Hematopoietic multipotent progenitor cell (in vitro differentiated cells): ENCODE results near the gene GGTLC1. TPM values are rescaled to one million over a fixed set of nuclear protein-coding genes. Genes with fewer than 3 reads are reported as not detected.
A peak's percentile ranks its signal among the peaks of the same experiment; 100 is the strongest.
"Not testable (repeated sequence)": the region's sequence is repeated elsewhere in the genome, so short reads cannot be mapped to it uniquely, and the experiment has no call there.

Source experiments
- DNase-seq, 3 donors: peaks; one replicate each; pipeline ENCODE4 v3.0.0-alpha.2; 2011 to 2015; ENCODE audit warnings: low read depth in 2 of 3, low spot score in 2 of 3
- total RNA-seq: library from RNA; depleted of rRNA; stranded (reverse); fragments of >200 nt; gene quantifications from one replicate; pipeline ENCODE4 v1.2.3, GENCODE V29; 2012

GGTLC1 gene
- total RNA-seq, 1 donor, result not detected

- not testable (repeated sequence) for DNase-seq
These were observed 6.7 kb upstream of the GGTLC1 start for GRCh38 chr20:23995291-23995690.

DNA sequence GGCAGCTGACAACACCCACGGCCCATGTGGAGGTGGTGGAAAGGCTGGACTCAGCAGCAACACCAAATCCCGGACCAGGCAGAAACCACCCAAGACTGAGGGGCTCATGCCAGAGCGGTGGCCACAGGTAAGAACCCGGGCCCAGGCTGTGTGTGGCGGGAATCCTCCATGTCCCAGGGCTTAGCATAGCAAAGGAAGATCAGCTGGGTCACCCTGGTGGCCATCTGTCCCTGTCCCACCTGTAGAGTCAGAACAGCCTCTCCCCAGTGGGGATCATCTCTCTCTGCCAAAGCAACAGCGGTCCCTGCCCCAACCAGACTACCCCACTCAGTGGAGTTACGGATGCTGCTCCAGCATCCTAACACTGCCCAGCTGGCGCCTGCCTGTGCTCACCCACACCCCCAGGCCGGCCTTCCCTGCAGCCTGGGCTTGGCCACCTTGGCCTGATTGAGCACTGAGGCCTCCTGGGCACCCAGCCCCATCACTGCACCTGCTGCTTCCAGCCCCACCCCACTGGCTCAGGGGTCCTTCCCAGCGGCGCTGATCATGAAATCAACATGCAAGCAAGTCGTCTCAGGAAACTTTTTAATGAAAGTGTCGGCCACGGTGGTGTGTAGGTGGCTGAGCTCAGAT is 5.5 kb upstream of the GGTLC1 start:
- DNase-seq, result not testable (repeated sequence)

- not testable (repeated sequence) for DNase-seq
These were observed 4.9 kb upstream of the GGTLC1 start for GRCh38 chr20:23993440-23993839.

DNA sequence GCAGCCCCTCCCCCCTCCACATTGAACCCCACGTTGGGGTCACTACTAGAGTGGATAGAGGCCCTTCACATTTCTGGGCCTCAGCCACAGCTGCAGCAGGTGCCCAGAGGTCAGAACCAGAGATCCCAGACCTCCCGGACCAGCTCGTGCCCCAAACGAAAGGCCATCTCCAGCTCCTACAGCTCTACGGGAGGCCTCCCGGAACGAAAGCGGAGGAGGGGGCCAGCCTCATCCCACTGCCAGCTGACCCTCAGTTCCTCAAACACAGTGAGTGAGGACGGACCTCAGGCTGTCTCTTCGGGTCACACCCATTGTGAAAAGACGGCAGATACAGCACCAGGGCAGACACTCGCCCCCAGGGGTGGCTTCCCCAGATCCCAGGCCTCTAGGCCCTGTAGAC is 1.7 kb upstream of the GGTLC1 start:
- DNase-seq, result not testable (repeated sequence)

- not testable (repeated sequence) for DNase-seq
These were observed 387 bp upstream of the GGTLC1 start for GRCh38 chr20:23988966-23989365.

DNA sequence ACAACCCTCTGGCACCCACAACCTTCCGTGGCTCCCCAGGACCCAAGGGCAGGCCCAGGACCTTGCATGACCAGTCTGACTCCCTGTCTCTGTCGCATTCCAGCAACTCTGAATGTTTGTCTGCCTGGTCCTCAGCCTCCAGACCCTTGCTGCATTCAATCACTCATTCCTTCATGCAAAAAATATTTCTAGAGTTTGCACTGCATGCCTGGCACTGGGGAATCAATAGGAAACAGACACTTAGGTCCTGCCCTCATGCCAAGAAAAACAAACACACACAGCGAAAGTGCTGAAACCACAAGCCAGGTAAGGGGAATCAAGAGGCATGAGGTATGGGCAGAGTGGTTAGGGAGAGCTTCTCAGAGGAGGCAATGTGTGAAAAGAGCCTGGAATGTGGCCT is 1.9 kb downstream of the GGTLC1 start:
- not testable (repeated sequence) for DNase-seq

DNA sequence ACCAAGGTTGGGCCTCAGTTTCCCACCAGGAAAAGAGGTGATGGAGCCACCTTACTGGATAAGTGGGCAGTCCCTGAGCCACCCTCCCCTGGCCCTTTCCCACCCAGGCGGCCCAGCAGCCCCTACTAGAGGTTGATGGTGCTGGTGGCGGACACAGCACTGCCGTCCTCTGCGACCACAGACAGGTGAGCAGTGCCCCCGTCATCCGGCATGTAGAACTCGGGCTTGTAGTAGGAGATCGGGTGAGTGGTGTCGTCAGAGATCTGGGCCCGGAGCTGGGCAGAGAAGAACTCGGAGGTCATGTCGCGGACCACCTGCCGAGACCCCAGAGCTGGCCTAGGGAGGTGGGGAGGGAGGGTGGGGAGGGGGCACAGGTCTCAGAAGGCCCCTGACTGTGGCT is 2.3 kb downstream of the GGTLC1 start:
- DNase-seq, result not testable (repeated sequence)

DNA sequence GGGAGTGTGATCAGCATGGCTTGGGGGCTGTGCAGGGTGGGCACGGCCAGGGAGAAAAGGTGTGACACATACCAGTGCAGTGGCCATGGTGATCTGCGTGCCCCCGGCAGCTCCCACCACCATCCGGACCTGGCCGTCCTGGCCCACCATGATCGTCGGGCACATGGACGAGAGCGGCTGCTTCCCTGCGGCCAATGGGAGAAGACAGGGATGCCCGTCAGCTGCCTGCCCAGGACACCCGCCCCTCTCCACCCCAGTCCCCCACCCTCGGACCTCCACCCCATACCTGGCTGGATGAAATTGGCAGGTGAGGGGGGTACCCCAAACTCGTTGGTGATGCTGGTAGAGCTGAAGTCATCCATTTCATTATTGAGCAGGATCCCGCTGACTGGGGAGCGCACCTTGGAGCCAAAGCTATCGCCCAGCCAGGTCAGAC is 2.8 kb downstream of the GGTLC1 start:
- DNase-seq, result not testable (repeated sequence)

DNA sequence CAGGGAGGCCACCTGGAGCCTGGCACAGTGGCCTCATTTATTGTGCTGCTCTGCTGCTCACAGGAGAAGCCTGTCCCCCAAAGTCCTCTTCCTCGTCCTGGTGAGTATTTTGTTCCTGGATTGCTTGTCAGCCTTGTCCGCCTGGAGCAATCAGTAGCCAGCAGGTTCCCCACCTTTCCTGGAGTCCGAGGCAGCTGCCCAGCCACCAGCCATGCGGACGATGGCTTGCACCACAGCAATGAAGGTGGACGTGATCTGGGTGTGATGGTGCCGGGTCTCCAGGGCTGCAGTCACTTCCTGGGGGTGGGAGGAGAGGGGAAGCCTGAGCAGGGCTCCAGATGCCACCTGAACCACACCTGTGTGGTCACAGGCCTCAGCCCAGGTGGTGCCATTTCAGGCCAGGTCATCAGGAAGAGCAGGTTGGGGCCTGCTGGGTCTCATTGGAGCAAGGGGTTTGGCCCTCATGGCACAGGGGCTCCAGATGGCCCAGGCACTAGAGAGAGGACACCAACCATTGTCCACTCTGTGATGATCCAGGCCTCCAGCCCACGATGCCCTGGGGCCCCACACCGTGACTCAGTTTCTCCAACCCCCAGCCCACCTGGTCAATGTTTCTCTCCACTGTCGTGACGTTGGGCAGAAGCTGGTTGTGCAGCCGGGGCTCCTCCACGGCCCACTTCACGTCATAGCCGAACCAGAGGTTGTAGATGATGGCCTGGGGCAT is 3.4 kb downstream of the GGTLC1 start:
- not testable (repeated sequence) for DNase-seq

DNA sequence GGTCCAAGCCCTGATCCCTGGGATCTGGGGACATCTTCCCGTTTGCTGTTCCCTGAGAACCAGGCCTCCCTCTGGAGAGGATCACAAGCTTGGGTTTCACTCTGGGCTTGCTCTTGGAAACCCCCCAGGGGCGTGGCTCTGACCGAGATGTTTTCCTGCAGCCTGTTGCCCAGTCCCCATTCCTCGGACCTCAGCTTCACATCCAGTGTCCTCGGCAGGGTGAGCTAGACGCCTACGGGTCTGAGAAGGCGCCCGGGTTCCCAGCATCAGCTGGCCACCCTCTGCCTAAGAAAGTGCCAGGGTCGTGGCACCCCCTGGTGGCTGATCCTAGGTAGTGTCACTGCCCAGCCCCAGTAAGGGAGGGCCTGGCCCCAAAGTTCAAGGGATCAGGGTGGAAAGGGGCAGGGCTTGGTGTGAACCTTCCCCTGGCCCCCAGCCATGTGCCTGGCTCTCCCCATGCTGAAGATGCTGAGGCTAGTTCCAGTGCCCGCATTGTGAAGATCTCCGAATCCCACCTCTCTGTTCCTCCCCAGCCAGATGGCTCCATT is 4.0 kb downstream of the GGTLC1 start:
- DNase-seq, result not testable (repeated sequence)

- not testable (repeated sequence) for DNase-seq
These were observed 6.2 kb downstream of the GGTLC1 start for GRCh38 chr20:23982112-23983018.

DNA sequence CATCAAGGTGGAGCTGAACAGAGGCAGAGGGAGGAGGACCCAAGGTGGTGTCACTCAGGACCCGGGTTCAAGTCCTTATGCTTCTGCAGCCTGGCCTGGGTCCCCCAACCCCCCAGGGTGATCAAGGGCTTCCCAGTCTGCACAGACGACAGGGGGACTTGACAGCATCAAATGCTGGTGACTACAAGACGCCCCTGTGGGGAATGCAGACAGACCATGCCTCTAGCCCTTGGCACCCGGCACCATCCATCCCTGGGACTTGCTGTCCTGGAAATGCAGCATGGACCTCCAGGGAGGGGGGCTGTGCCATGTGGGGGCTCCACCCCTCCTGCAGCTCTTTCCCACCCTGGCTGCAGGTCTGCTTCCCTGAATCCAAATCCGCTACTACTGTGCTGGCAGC is 7.1 kb downstream of the GGTLC1 start:
- DNase-seq, result not testable (repeated sequence)

DNA sequence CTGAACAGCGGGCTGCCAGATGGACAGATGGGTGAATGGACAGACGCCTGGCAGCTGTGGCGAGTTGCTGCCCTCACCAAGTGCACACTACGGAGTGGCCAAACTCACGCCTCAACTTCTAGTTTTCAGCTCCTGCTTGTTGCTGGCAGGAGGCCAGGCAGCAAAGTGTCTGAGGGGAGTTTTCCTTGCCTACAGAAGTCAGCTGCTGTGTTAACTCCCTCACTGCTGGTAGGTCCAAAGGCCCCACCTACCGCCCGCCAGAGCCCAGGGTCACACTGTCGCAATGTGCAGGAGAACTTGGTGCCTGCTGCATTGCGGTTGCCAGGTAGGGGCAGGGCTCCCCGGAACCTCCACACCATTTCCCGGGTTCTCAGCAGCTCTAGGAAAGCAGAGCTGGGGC is 7.6 kb downstream of the GGTLC1 start:
- not testable (repeated sequence) for DNase-seq

GRCh38 chr20:23979899-23980811 is 8.4 kb downstream of the GGTLC1 start:
- not testable (repeated sequence) for DNase-seq

- not testable (repeated sequence) for DNase-seq
These were observed 9.2 kb downstream of the GGTLC1 start for GRCh38 chr20:23979380-23979779.

- peak in 2 of 3 donors; percentile 8 to 39 for DNase-seq
These were observed 10.1 kb downstream of the GGTLC1 start for GRCh38 chr20:23978457-23978856.

DNA sequence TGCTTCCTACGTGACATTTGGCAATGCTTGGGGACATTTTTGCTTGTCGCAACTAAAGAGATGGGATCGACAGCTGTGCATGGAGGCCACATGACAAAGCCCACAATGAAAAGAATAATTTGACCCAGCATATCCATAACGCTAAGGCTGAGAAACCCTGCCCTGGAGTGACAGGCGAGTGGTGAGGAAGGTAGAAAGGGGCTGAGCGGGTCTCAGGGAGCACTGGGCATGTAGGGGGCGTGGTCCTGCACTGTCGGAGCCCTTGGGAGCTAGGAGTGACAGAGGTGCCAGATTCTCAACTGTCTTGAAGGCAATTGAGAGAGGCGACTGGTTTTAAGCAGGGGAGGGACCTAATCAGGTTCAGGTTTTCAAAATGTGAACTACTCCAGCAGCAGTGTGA is 13.6 kb downstream of the GGTLC1 start:
- DNase-seq, result no peak

DNA sequence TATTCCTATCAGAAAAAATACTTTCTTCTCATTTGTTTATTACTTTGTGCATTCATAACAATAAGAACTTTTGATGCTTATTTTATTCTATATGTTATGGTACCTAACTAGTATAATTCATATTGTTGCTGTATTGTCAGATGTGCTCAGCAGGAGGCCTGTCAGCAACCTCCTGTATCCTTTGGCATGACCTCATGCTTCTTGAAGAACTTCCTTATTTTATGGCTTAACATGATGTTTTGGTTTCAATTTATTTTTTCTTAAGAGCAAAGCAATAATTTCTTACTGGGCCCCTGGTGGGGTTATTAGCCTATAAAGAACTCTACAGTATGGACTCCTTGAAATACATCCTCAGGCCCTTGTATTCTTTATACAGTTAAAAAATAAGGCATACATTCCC is 17.3 kb downstream of the GGTLC1 start:
- DNase-seq, result peak in 2 of 3 donors; percentile 9 to 34

DNA sequence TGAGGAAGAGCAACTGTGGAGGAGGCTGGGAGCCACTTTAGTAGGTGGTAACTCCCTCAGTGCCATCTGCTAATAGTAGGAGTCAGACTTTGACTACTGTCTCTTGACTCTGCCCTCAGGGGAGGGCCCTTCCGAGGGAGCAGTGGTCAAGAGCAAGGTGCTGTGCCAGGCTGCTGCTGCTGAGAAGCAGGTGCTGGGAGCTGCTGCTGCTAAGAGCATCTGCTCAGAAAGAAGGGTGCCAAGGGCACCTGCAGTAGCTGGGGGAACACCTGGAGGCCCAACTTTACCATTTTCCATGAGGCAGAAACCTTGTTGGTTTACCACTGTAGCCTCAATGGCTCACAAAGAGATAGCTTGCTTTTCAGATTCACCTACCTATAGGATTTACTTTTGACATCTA is 18.5 kb downstream of the GGTLC1 start:
- DNase-seq, result no peak

DNA sequence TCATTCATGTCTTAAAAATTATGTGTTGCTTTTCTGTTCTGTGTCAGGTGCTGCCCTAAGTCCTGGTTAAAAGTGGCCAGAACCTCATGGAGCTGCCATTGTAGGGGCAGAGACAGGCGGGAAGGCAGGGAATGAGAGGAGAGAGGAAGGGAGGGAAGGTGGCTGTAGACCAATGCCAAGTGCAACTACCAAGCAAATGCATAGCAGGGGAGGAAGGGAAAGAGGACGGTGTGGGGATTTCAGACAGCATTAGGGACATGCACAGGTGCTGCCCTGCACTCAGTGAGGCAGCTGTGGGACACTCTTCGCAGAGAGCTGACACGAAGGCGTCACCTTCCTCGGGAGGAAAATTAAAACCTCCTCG is 21.0 kb downstream of the GGTLC1 start:
- no peak for DNase-seq
